GM20000 (cell line): Measurements from ENCODE around the gene MFAP5.
A peak's percentile ranks its signal among the peaks of the same experiment; 100 is the strongest.

ENCODE experiments used
- DNase-seq: peaks from one replicate; pipeline ENCODE4 v3.0.0; 2012; ENCODE audit warnings: low spot score
- TF ChIP-seq, protein P1 (sequence below): IDR thresholded peaks from 2 replicates; pipeline ENCODE4 v1.5.1; 2012; ENCODE audit warnings: mild to moderate bottlenecking, control low read depth; ENCODE audit errors: extremely low read depth, missing control alignments

MFAP5 gene

DNA sequence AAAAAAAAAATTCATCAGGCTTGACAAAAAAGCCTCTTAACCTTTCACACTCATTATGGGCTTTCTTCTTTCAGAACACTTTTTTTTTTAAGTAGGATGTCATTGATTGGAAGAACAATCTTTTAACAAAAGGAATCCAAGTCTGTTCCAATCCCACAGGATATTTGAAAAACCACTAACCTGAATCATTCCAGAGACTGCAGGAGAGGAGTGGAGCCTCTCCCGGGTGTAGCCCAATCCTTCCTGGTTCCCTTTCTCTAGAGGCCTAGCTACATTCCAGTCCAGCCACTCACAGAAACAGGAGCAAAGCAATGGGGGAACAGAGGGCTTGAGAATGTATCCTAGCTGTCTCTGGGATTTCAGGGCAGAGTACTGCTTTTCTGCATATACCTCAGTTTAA lies 4.3 kb downstream of the MFAP5 start:
- TF ChIP-seq, protein P1, sequence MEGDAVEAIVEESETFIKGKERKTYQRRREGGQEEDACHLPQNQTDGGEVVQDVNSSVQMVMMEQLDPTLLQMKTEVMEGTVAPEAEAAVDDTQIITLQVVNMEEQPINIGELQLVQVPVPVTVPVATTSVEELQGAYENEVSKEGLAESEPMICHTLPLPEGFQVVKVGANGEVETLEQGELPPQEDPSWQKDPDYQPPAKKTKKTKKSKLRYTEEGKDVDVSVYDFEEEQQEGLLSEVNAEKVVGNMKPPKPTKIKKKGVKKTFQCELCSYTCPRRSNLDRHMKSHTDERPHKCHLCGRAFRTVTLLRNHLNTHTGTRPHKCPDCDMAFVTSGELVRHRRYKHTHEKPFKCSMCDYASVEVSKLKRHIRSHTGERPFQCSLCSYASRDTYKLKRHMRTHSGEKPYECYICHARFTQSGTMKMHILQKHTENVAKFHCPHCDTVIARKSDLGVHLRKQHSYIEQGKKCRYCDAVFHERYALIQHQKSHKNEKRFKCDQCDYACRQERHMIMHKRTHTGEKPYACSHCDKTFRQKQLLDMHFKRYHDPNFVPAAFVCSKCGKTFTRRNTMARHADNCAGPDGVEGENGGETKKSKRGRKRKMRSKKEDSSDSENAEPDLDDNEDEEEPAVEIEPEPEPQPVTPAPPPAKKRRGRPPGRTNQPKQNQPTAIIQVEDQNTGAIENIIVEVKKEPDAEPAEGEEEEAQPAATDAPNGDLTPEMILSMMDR: no peak
- DNase-seq: no peak

DNA sequence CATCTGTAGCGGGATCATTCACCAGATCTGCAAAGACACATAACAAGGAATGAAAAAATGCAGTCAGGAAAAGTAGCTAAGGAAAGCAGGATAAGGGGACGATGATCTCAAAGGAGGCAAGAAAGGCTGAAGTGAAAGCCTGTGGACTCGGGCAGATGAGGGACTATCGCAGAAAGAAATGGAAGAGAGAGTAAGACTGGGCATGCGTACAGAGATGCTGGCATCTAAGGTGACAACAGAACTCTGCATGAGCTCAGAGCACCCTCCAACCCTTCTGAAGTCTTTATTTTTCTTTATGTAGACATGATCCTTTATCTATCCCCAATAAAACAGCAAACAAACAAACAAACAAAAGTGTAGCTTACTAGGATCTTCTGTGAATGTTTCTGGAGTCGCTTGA lies 7.2 kb downstream of the MFAP5 start:
- DNase-seq: no peak
- TF ChIP-seq, protein P1: no peak

DNA sequence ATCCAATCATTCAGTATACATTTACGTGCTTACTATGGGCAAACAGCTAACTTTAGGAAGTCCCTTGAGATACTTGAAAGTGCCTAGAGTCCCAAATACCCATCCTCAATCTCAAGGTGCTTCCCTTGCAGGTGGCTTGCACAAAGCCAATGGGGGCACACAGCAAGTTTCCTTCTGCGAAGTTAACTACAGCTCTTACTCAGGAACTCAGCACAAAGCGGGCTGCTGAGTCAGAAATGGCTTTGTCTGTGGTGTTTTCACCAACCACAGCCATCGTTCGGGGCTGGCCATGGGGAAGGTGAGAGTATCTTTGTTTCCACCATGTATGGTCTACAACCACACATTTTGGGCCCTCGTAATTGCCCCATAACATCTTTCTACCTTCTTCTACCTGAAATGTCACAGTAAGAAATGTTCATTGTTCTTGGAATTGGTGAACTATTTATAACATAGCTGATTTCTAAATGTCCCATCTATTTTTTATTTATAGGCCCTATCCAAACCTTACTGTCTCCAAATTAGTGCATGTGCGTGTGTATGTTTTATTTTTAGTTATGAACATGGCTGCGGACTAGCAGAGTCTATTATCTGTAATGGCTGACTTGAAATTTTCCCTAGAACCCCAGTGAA lies 13.9 kb downstream of the MFAP5 start:
- DNase-seq: peak; percentile 76
- TF ChIP-seq, protein P1: no peak

DNA sequence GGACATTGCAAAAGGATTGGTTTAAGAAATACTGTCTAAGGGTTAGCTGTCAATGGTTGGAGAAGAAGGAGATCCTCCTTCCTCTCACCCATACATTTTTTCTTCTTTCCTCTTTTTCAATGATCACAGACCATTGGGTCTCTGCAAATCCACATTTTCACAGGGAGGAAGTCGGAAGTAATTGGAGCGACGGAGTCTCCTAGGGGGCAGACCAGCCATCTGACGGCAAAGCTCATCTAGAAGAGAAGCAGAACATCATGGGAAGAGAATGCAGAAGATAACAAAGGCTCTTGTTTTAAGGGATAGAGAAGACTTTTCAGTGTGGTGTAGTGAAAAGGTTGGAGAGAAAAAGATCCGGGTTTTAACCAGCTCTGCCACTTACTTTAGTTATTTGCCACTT lies 14.7 kb downstream of the MFAP5 start:
- TF ChIP-seq, protein P1: no peak
- no peak for DNase-seq

DNA sequence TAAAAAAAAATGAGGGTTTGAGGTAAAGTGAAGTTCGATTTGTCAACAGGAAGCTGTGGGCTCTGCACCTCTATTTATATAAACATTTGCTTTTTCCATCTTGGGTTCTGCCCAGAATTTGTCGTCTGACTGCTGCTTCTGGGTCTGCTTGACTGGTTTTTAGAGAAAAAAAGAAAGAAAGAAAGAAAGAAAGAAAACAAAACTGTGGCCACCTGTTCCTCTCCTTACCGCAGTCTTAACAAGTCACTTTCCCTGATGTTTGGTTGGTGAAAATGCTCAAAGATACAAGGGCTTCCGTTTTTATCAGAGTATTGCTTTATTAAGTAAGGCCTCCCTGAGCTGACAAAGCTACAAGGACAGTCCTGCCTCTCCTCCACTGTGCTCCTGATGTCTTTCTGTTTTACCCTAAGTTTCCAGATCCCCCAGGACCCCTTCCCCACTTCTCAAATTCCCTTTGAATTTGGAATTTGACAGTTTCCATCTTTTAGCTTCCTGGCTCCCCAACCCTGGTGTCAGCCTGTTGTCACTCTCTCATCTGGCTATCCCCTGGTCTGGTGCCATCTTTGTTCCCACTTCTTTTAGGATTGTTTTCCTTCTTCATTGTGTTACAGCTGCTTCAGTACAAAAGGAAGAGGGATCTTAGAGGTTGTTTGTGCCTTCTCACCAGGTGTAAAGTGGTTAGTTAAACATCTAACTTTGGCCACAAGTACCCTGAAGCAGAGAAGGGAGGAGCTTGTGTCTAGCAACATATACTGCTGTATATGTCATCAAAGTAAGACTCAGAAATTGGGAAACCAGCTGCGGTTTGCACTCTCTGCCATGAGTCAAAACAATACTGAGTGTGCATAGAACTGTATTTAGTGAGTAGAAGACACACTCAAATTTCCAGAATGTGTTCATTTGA lies 18.0 kb downstream of the MFAP5 start:
- DNase-seq: peak; percentile 56
- TF ChIP-seq, protein P1: no peak

DNA sequence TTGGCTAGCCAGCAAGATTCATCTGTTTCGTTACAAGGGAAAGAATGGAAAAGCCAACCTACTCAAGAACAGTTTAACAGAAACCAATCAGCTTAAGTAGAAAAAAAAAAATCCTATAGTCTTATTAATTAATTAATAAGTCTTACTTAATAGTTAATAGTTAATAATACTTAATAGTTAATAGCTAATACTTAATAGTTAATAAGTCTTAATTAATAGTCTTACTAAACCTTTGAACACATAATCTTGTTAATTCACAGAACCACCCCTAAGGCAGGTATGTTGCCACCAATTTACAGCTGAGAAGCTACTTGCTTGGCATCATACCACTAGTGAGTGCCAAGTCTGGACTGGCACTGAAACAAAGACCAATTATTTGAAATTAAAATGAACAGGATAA lies 19.9 kb downstream of the MFAP5 start:
- TF ChIP-seq, protein P1: no peak
- DNase-seq: no peak

DNA sequence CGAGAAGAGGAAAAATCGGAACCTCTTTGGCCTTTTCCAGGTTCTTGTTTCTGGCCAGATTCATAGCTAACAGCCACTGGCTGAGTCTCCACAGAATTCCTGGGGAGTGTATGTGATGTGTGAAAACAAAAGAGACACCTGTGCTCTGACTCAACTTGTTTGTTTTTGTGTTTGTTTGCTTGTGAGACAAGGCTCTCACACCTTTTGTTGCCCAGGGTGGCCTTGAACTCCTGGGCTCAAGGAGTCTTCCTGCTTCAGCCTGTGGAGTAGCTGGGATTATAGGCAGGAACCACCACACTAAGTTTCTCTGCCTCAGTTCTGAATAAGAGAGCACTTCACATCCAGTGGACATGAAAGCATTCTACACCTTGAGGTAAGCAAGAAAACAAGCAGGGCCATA lies 22.7 kb downstream of the MFAP5 start:
- TF ChIP-seq, protein P1: no peak
- DNase-seq: no peak
